Dendritic cell treated with granulocyte-macrophage colony-stimulating factor and Interleukin-4, amounts not matched to agents 40 ng/mL and 50 ng/mL, for 4 days (primary cell): Measurements from ENCODE around the gene DENND2D.

Source experiments
- H3K27ac Mint-ChIP-seq: one replicate; pipeline ENCODE4 v1.8.0; 2022; ENCODE audit warnings: mild to moderate bottlenecking, mixed read lengths
- H3K27me3 Mint-ChIP-seq: one replicate; pipeline ENCODE4 v1.8.0; 2022; ENCODE audit warnings: mild to moderate bottlenecking, mixed read lengths
- H3K36me3 Mint-ChIP-seq: one replicate; pipeline ENCODE4 v1.8.0; 2022; ENCODE audit warnings: low read depth, mixed read lengths
- H3K4me1 Mint-ChIP-seq: one replicate; pipeline ENCODE4 v1.8.0; 2022; ENCODE audit warnings: low read depth, mixed read lengths
- H3K4me3 Mint-ChIP-seq: one replicate; pipeline ENCODE4 v1.8.0; 2022; ENCODE audit warnings: mild to moderate bottlenecking, moderate library complexity, mixed read lengths
- H3K9me3 Mint-ChIP-seq: one replicate; pipeline ENCODE4 v1.8.0; 2022; ENCODE audit warnings: mixed read lengths
- intact Hi-C: fragments of 100-400 bp; cut with micrococcal nuclease; formaldehyde crosslinking; loops from one replicate; pipeline ENCODE4 v1.15.0; 2022

The DENND2D gene

GRCh38 chr1:111227851-111228747 is 27.7 kb upstream of the DENND2D start:
- peak overlapping the region; percentile 33 for H3K27ac Mint-ChIP-seq
- peaks cover 6% of the 10 kb centered on the region for H3K27me3 Mint-ChIP-seq
- H3K4me1 Mint-ChIP-seq: peaks cover 31% of the 10 kb centered on the region
- no peaks in the 10 kb centered on the region for H3K36me3 Mint-ChIP-seq
- no peaks in the 10 kb centered on the region for H3K9me3 Mint-ChIP-seq
- no peak overlapping the region for H3K4me3 Mint-ChIP-seq
- intact Hi-C loops: loop anchor here (10.0 kb wide), 1 partner anchor 537 kb away; no protein-coding TSS in a partner anchor

- H3K9me3 Mint-ChIP-seq: no peaks in the 10 kb centered on the region
- peaks cover 5% of the 10 kb centered on the region for H3K27me3 Mint-ChIP-seq
- H3K27ac Mint-ChIP-seq: peak within 1 kb of the TSS; percentile 33
- peak within 1 kb of the TSS; percentile 15 for H3K4me3 Mint-ChIP-seq
- H3K4me1 Mint-ChIP-seq: peaks cover 38% of the 10 kb centered on the region
- intact Hi-C loops: loop anchor here (10.0 kb wide), 1 partner anchor 537 kb away; no protein-coding TSS in a partner anchor
- H3K36me3 Mint-ChIP-seq: no peaks in the 10 kb centered on the region
Observed at GRCh38 chr1:111227434-111227833, 27.0 kb upstream of the DENND2D start, which contains the start of gene CHI3L2. Gene CHI3L2 (plus strand): TSS chr1:111227713. CDS start chr1:111227730, 17 bp downstream.

- intact Hi-C loops: loop anchor here (10.0 kb wide), 1 partner anchor 539 kb away; no protein-coding TSS in a partner anchor
Observed at GRCh38 chr1:111225717-111226400, 25.4 kb upstream of the DENND2D start.

GRCh38 chr1:111225091-111225490 is 24.6 kb upstream of the DENND2D start:
- H3K4me3 Mint-ChIP-seq: no peak overlapping the region
- peaks cover 2% of the 10 kb centered on the region for H3K27me3 Mint-ChIP-seq
- peaks cover 60% of the 10 kb centered on the region for H3K4me1 Mint-ChIP-seq
- no peaks in the 10 kb centered on the region for H3K36me3 Mint-ChIP-seq
- no peaks in the 10 kb centered on the region for H3K9me3 Mint-ChIP-seq
- H3K27ac Mint-ChIP-seq: no peak overlapping the region
- intact Hi-C loops: loop anchor here (10.0 kb wide), 1 partner anchor 540 kb away; no protein-coding TSS in a partner anchor

More at GRCh38 chr1:111225717-111226400, 25.4 kb upstream of the DENND2D start:
- Mint-ChIP-seq H3K27me3 (peaks cover 2% of the 10 kb centered on the region), H3K9me3 (no peaks in the 10 kb centered on the region), H3K36me3 (no peaks in the 10 kb centered on the region), H3K27ac (no peak overlapping the region), H3K4me1 (peaks cover 52% of the 10 kb centered on the region), H3K4me3 (no peak overlapping the region)

GRCh38 chr1:111223126-111223685 is 22.8 kb upstream of the DENND2D start:
- Mint-ChIP-seq H3K4me1 (peaks cover 67% of the 10 kb centered on the region), H3K36me3 (no peaks in the 10 kb centered on the region), H3K27me3 (peaks cover 2% of the 10 kb centered on the region), H3K4me3 (no peak overlapping the region), H3K27ac (peak overlapping the region; percentile 51), H3K9me3 (no peaks in the 10 kb centered on the region)
- intact Hi-C loops: loop anchor here (1.0 to 10.0 kb wide), 2 partner anchors 176 to 542 kb away; no protein-coding TSS in a partner anchor

GRCh38 chr1:111222308-111223125 is 22.1 kb upstream of the DENND2D start:
- Mint-ChIP-seq H3K27ac (peak overlapping the region; percentile 51), H3K4me1 (peaks cover 67% of the 10 kb centered on the region), H3K36me3 (no peaks in the 10 kb centered on the region), H3K27me3 (peaks cover 2% of the 10 kb centered on the region), H3K4me3 (peak overlapping the region; percentile 26), H3K9me3 (no peaks in the 10 kb centered on the region)
- intact Hi-C loops: loop anchor here (1.0 to 10.0 kb wide), 2 partner anchors 177 to 542 kb away; no protein-coding TSS in a partner anchor

- no peaks in the 10 kb centered on the region for H3K9me3 Mint-ChIP-seq
- no peaks in the 10 kb centered on the region for H3K36me3 Mint-ChIP-seq
- no peak overlapping the region for H3K27ac Mint-ChIP-seq
- H3K4me1 Mint-ChIP-seq: peaks cover 67% of the 10 kb centered on the region
- intact Hi-C loops: loop anchor here (10.0 kb wide), 1 partner anchor 543 kb away; no protein-coding TSS in a partner anchor
- H3K27me3 Mint-ChIP-seq: peaks cover 2% of the 10 kb centered on the region
- peak overlapping the region; percentile 24 for H3K4me3 Mint-ChIP-seq
Observed at GRCh38 chr1:111221633-111222291, 21.3 kb upstream of the DENND2D start.

- H3K4me1 Mint-ChIP-seq: peaks cover 69% of the 10 kb centered on the region
- no peaks in the 10 kb centered on the region for H3K9me3 Mint-ChIP-seq
Observed at GRCh38 chr1:111221276-111221632, 20.8 kb upstream of the DENND2D start.

GRCh38 chr1:111220302-111220890 is 19.9 kb upstream of the DENND2D start:
- Mint-ChIP-seq H3K4me3 (no peak overlapping the region), H3K36me3 (no peaks in the 10 kb centered on the region), H3K4me1 (peaks cover 78% of the 10 kb centered on the region), H3K9me3 (no peaks in the 10 kb centered on the region), H3K27ac (no peak overlapping the region), H3K27me3 (peaks cover 2% of the 10 kb centered on the region)
- intact Hi-C loops: loop anchor here (10.0 kb wide), 1 partner anchor 544 kb away; no protein-coding TSS in a partner anchor

More at GRCh38 chr1:111221276-111221632, 20.8 kb upstream of the DENND2D start:
- H3K27me3 Mint-ChIP-seq: peaks cover 2% of the 10 kb centered on the region
- no peak overlapping the region for H3K27ac Mint-ChIP-seq
- intact Hi-C loops: loop anchor here (10.0 kb wide), 1 partner anchor 544 kb away; no protein-coding TSS in a partner anchor
- H3K4me3 Mint-ChIP-seq: no peak overlapping the region
- H3K36me3 Mint-ChIP-seq: no peaks in the 10 kb centered on the region

GRCh38 chr1:111219557-111220286 is 19.3 kb upstream of the DENND2D start:
- no peaks in the 10 kb centered on the region for H3K9me3 Mint-ChIP-seq
- H3K4me1 Mint-ChIP-seq: peaks cover 85% of the 10 kb centered on the region
- H3K27me3 Mint-ChIP-seq: no peaks in the 10 kb centered on the region
- H3K36me3 Mint-ChIP-seq: no peaks in the 10 kb centered on the region
- H3K27ac Mint-ChIP-seq: no peak overlapping the region
- H3K4me3 Mint-ChIP-seq: no peak overlapping the region
- intact Hi-C loops: loop anchor here (10.0 kb wide), 2 partner anchors 125 to 545 kb away; no protein-coding TSS in a partner anchor

- Mint-ChIP-seq H3K27me3 (no peaks in the 10 kb centered on the region), H3K36me3 (no peaks in the 10 kb centered on the region), H3K9me3 (no peaks in the 10 kb centered on the region), H3K27ac (no peak overlapping the region), H3K4me3 (no peak overlapping the region), H3K4me1 (peaks cover 92% of the 10 kb centered on the region)
- intact Hi-C loops: loop anchor here (10.0 kb wide), 1 partner anchor 126 kb away; no protein-coding TSS in a partner anchor
Observed at GRCh38 chr1:111218701-111219556, 18.5 kb upstream of the DENND2D start.
